Left colon (tissue), 2 donors: ENCODE results near the gene UCN2. TPM values are rescaled to one million over a fixed set of nuclear protein-coding genes. Genes with fewer than 3 reads are reported as not detected.

Source experiments
- ATAC-seq: fragments of 200-7000 bp; cut with Tn5 transposase; one replicate; pipeline ENCODE4 v1.9.1; 2020; ENCODE audit warnings: mild to moderate bottlenecking, moderate library complexity
- DNase-seq, 2 donors: peaks; one replicate each; pipeline ENCODE4 v3.0.0-alpha.2; 2020
- intact Hi-C, 2 donors: fragments of 100-400 bp; cut with DNase I in 1 of 2; cut with micrococcal nuclease in 1 of 2; formaldehyde crosslinking; loops; one replicate each; pipeline versions ENCODE4 v1.11.2 to v1.14.0; 2022; cut with DNase I, micrococcal nuclease
- long read RNA-seq: library from polyadenylated mRNA; unstranded; transcript quantifications from one replicate; pipeline ENCODE4 v2.0.0, GENCODE V29; 2021
- total RNA-seq, 2 donors: library from RNA; stranded (reverse); fragmentation: NEBNext Ultra II Directional; extraction: Animal tissue kit (Norgen Biotek cat#: 25700); gene quantifications; one replicate each; pipeline ENCODE4 v1.2.1, GENCODE V29; 2021
- donor health status: DM: no; HTN: no; CAD: no.
- donor health status: DM: yes; HTN: yes; CAD: no.

Gene UCN2, protein sequence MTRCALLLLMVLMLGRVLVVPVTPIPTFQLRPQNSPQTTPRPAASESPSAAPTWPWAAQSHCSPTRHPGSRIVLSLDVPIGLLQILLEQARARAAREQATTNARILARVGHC
- not detected for total RNA-seq
- long read RNA-seq: 0 reads

DNA sequence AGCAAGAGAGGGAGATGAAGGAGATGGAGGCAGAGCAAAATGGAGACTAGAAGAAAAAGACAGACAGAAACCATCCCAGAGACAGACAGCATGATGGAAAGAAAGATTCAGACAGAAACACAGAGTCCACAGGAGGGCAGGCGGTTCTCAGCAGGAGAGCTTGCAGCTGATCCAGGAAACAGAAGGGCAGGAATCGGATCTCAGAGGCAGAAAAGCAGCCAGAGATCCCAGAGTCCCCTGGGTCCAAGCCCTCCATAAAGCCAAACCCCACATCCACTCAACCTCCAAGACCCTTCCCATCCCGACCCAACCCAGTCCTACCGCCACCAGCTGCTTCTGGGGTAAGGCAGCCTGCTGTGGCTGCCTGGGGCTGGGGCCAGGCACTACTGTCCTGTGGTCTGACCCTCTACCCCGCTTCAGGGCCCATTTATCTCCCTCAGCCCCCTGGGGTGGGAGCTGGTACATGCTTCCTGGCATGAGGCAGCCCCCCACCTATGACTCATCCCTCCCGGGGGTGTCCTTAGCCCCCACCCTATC, at the start of gene UCN2:
Gene UCN2, minus strand, starts transcription at position 400 of the 537 bp plus-strand sequence. CDS start 657 bp downstream, outside the sequence.
- ATAC-seq (no peak), DNase-seq (no peak)
- intact Hi-C loops: no loop called here

DNA sequence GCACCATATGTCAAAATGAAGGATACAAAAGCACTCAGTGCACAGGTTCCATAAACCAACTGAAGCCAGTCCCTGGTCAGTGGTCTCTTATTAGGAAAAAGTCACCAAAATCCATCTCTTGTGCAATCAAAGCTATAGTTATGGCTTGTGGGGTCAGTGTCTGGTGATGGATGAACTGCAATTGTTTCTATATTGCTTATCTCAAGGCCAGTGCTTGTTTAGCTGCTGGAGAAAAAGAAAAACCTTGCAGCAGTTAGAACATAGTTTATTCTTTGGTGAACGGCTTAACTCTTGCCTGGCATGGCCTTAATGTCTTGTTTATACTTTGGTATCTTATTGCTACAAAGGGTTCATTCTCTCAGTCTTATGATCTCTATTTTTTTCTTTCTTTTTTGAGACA, 48.7 kb upstream of the UCN2 start:
- no peak for ATAC-seq
- intact Hi-C loops: no loop called here
- no peak for DNase-seq

DNA sequence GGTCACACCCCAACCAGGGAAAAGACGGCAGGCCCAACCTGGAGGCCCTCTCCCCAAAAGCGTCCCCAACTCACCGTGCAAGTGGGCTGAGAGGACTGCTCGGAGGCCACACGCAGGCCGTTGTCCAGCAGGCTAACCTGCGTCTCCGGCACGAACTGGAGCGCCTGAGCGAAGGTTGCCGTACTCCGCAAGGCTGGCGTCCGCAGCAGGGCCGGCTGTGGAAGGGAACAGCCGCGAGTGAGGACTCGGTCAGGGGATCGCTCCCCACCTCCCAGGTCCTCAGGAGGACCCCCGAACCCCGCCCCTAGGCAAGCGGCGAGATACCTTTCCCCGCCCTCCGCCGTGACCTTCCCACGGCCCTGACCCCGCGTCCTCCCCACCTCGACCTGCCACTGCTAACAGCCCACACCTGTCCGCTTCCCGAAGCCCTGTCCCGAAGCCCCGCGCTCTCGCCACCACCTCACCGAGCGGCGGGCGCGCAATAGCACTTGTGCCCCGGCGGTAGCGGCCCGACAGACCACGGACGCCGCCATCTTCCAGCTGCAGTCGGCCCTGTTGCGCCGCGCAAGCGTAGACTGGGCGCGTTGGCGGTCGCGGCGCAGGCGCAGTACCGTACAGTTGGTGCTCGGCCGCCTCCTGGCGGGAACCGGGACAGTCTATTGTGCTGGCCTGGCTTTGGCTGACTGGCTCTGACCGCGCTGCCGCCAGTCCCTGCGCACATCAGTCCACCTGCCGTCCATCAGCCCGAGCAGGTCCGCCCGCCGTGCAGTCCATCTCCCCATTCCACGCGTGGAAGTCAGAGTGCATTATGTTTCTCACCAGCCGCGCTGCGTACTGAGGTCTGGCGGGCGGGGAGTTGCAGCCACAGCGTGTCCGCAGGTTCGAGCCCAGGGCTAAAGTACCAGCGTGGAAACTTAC, 45.8 kb upstream of the UCN2 start, which contains the start of gene UQCRC1:
Gene UQCRC1, minus strand, starts transcription at position 559 of the 918 bp plus-strand sequence. Its CDS starts 26 bp downstream, at position 533.
- peak; percentile 87 to 94 for DNase-seq
- ATAC-seq: peak; percentile 98
- intact Hi-C loops: no loop called here

DNA sequence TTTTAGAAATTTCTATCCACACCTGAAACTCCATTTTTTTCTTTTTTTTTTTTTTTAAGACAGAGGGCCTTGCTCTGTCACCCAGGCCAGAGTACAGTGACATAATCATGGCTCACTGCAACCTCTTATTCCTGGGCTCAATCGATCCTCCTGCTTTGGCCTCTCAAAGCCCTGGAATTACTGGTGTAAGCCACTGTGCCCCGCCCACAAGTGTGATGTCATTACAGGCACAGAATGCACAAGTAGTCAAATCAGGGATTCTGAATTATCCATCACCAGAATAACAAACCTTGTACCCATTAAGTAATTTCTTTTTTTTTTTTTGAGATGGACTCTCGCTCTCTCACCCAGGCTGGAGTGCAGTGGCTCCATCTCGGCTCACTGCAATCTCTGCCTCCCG, 43.9 kb upstream of the UCN2 start:
- no peak for DNase-seq
- intact Hi-C loops: no loop called here
- no peak for ATAC-seq

DNA sequence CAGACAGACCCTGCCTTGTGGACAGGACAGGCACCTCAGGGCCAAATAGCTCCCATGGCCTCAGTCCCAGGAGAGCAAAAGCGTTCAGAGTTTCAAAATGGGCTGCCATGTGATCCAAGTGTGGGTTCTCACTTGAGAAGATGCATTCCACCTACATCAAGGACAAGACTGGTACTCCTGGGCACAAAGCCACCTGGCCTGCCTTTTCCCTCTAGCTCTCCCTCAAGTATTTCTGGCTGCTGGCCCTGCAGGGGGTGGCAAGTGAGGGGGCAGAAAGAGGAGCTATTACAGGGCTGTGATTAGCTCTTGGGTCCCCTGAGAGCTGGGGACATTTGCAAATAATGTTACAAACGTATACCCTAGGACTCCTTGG, 38.0 kb upstream of the UCN2 start:
- intact Hi-C loops: no loop called here
- DNase-seq: no peak

DNA sequence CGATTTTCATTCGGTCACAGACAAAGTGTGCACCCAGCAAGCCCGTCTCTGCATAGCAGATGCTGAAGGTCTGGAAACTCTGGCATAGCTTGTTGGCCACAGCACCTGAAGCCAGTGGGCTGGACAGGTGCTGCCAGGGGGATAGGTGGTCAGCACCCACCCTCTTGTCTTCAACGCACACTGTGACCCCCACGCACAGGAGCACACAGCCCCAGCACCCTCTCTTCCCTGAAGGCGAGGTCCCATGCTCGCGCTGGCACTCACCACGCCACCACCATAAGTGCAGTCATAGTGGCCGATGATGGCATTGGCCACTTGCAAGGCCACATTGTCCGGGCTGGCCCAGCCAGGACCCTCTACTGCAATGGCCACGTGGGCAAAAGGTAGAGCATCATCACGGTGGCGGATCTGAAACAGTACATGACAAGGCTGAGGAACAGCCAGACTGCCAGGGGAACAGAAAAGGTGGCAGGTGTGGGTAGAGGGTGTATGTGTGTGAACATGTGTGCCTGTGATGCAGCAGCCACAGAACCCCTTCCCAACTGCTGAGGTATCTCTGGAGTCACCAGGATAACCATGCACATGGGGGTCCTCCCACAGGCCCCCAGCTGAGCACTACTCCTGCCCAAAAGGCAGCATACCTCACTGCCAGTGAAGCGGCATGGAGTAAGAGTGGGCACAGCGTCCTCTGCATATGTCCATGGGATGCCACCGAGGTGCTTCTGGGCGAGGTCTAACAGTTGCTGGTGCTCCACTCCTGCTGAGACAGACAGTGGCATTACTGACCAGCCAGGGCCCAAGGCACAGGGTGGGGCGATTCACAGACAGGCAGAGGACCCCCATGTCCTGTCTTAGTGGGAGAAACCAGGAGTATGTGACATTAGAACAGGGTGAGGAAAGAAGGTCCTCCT, 37.4 kb upstream of the UCN2 start:
- DNase-seq: no peak
- ATAC-seq: no peak

More for the DNA sequence above, 38.0 kb upstream of the UCN2 start:
- no peak for ATAC-seq

DNA sequence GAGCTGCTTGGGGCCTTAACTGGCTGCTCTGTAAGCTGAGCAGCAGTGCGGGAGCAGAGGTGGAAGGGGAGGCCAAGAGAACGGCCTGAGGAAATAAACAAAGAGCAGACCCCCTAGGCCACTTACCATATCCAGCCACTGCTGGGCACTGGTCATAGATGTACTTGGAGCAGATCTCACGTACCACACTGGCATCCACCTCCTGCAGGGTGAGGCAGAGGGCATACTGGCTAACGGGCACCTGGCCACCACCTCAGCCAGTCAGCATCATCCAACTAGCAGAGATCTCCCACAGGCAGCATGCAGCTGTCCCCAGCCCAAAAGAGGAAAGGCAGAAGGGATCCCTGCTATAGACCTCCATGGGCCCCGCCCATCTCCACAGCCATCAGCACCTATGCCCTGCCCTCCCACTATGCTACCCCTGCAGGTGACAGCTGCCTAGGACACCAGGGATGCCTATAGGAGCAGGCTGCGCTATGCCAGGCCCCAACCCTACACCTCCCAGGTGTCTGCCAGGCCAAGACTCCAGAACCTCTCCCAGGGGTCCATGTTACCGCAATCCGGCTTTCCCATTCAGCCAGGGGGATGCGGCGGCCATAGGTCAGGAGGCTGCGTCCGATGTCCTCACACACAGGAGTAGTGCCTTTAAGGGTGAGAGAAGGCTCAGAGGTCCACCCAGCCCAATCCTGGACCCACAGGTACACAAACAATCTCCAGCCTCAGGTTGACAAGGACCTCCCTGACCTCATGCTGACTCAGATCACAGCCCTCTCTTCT, 36.1 kb upstream of the UCN2 start:
- no peak for ATAC-seq
- no peak for DNase-seq
- intact Hi-C loops: no loop called here

More for the DNA sequence above, 37.4 kb upstream of the UCN2 start:
- intact Hi-C loops: no loop called here

DNA sequence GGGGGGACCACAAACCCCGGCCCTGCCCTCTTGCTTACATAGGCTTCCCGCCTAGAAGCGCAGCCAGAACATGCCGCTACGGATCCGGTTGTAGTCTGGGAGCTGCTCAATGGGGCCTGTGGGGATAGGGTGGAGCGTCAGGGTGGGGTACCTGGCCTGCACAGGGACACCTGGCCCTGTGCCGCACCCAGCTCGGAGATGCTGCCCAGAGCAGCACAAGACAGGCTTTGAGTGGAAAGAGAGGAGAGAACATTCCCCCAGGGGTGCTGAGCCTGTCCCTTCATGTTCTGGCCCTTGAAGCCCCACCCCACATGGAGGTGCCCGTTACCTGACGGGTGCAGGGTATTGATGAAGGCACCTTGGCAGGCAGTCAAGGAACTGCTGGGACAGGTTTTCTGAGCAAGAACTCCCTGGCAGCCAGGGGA, 35.5 kb upstream of the UCN2 start:
- DNase-seq (no peak), ATAC-seq (peak; percentile 23)
- intact Hi-C loops: no loop called here

DNA sequence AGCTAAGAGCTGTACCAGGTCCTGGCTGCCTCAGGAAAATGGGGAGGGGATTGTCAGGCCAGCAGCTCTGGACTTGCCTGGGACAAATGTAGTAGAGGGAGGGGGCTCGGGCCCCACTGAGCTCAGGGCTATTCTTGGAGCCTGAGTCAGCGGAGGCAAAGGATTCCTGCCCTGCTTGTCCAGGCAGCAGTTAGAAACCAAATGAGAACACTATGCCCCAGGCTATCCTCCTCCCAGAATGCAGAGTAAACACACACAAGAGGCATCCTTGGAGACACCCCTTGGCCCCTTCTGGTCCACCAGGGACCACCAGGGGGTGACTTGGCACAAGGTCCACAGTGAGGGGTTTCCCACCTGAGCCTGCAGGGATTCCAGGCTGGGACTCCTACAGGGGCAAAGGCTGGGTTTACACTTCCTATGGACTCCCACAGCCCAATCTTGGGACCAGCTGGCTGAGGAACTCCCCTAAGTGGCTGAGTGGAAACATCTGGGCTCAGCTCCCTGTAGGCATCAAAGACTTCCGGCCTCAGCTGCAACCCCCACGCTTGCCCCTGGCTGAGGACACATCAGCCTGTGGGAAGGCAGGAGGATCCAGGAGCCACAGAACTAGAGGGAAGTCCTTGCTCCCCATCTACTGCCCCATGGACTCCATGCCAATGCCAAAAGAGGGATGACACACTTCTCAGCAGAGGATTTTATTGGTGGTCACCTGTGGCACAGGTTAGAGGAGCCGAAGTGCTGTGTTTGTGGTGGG, 34.9 kb upstream of the UCN2 start:
- intact Hi-C loops: no loop called here
- ATAC-seq: peak; percentile 3
- DNase-seq: peak in 1 of 2 donors; percentile 41

DNA sequence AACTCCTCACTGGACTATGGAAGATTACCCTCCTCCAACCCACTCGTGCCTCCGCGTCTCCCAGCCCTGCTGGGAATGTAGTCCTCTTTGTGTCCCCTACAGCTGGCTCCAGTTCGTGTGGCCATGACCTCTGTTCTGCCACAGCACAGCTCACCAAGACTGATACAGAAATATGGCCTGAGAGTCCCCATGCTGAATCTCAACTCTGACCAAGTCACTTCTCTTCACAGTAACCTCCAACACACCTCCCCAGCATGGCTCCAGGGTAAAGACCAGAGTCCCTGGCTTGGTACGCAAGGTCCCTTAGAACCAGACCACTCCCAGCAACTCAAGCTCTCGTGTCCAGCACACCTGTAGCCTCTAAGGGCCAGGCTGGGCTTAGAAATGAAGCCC, 33.8 kb upstream of the UCN2 start:
- ATAC-seq (peak; percentile 9), DNase-seq (no peak)
- intact Hi-C loops: no loop called here

DNA sequence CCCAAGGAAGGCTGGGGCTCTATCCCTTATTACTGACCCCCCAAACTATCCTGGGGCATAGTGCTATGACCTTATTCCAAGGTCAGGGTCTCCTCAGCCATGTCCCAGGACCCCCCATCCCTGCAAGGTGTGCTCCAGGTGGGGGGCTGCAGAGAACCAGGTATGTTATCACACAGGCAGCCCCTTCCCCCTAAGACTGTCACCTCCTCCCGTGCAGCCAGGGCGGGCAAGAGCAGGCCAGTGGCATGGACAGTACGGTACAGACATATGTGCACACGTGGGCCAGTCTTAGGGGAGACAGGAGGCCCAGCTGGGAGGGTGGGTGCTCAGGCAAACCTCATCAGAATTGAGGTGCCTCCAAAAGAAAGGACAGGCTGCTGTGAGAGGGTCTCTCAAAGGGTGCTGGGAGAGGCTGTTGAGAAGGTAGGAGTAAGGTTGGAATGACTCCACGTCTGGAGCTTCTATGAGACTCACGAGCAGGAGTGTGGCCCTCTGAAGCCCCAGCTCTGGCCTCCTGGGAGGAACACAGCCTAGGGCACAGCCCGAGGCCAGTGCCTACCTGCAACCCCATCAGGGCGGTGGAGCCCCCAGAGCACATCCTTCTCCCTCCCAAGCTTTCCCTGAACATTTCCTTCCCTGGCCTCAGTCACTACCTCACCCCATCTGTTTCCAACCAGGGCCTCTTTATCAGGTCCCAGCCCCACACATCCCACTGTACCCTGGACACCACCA, 33.3 kb upstream of the UCN2 start:
- intact Hi-C loops: no loop called here
- DNase-seq: no peak
- peak; percentile 19 for ATAC-seq

DNA sequence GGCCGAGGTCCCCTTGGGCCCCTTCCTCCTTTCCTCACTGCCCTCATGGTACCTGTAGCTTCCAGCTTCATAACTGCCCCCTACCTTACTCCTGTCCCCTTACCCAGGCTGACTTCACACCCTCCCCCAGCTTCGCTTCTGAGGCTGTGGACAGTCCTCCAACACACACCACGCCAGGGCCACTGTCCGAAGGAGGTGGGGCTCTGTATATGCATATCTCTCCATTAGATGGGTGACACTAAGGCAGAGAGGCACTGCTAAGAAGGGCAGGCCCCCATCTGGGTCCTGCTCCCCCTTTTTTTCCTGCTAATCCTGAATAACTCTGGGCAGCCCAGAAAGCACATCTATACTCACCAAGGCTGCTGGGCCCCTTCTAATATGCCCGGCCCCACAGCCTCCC, 32.6 kb upstream of the UCN2 start:
- DNase-seq (no peak), ATAC-seq (peak; percentile 13)
- intact Hi-C loops: no loop called here

DNA sequence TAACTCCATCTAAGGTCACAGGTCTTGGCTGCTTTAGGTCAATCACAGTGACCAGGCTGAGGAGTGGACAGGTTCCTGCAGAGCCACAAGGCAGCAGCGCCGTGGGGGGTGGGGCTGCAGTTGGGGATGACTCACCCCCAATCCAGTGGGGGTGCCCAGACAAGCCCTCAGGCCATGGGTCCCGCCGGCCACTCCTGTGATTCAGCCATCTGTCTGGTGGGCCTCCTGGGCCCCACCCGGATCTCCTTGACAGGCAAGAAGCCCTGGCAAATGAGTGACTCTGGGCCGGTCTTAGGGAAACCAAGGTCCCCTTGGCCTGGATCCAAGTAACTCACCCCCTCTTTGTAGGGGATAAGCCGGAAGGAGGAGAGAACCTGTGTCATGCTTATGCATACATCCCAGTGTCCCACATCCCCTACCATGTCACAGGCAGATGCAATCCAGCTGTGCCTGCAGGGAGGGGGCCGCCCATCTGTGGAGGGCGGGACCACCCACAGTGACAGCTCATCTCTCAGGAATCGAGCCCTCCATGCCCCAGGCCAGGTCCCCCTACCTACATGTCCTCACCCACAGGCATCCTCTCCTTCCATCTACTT, 32.0 kb upstream of the UCN2 start:
- ATAC-seq (peak; percentile 5), DNase-seq (no peak)
- intact Hi-C loops: no loop called here

DNA sequence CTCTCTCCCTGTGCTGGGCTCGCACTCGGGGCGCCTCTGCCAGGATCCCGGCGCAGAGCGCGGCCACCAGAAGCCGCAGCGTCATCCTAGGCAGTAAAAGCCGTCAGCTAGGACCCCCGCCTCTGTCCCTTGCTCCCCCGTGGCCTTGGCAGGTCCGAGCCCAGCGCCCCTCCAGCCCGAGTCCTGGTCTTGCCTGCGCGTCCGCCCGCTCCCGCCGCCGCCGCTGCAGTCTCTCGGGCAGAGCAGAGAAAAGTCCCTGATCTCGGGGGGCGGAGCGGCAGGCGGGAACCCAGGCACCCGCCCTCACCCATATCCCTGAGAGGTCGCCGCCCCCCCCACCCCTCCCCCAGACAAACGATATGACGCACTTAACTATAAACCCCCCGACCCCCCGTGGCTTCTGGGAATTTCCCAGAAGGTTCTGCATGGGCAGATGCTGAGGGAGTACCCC, 31.5 kb upstream of the UCN2 start, which contains the start of gene COL7A1:
Gene COL7A1, minus strand, starts transcription at position 255 of the 451 bp plus-strand sequence. Its CDS starts 170 bp downstream, at position 85.
- no peak for DNase-seq
- intact Hi-C loops: no loop called here
- no peak for ATAC-seq

DNA sequence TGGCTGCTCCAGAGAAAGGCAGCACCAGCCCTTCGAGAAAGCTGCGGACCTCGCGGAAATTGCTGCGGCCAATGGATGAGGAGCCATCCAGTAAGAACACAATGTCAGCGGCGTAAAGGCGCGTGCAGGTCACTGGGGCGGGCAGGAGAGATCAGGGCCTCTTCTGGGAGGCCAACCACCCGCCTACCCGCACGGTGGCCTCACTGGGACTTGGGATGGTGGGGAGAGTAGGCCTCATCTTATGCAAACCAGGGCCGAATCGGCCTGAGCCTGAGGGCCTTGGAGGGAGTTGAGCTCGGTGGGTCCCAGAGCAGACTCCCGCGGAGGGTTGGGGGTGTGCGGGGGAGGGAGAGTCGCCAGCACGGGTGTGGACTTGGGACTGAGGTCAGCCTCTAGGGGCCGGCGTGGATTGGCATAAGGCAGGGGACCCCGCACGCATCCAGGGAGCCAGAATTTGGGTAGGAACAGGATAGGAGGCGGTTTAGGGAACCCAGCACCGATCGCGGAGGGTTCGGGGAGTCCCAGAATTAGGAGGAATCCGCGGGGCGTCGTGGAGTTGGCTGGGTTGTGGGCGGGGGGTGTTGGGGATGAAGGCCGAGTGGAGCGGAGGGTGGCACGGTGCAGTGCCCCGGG, 31.0 kb upstream of the UCN2 start:
- DNase-seq (no peak), ATAC-seq (no peak)
- intact Hi-C loops: no loop called here

DNA sequence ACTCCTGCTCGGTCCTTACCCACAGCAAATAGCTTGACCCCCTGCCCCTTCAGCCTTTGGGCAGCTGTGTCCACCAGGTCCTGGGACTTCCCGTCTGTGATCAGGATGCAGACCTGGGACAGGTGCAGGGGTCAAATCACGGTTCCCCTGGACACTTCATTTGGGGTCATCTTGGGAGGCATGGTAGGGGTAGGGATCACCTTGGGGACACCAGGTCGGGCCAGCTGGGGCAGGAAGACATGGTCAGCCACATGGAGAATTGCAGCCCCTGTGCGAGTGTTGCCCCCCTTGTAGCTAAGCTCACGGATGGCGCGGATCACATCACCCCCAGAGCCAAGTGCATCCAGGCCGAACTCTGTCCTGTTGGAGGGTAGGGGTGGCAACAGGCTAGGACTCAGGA, 29.8 kb upstream of the UCN2 start:
- ATAC-seq (no peak), DNase-seq (no peak)
- intact Hi-C loops: no loop called here
